Measurements from ENCODE around the gene ARPP19.
"Not testable (repeated sequence)": the region's sequence is repeated elsewhere in the genome, so short reads cannot be mapped to it uniquely, and the experiment has no call there.

ARPP19 gene

DNA sequence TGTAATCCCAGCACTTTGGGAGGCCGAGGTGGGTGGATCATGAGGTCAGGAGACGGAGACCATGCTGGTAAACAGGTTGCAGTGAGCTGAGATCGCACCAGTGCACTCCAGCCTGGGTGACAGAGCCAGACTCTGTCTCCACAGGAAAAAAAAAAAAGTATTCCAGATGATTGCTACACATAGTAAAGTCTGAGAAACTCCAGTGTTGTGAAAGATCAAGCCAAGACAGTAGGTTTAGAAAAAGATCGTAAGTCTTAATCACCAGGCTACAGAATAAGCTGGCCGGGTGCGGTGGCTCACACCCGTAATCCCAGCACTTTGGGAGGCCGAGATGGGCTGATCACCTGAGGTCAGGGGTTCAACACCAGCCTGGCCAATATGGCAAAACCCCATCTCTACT lies 56.0 kb downstream of the ARPP19 start:
- DNase-seq (ENCODE audit: low spot score): not testable (repeated sequence)

DNA sequence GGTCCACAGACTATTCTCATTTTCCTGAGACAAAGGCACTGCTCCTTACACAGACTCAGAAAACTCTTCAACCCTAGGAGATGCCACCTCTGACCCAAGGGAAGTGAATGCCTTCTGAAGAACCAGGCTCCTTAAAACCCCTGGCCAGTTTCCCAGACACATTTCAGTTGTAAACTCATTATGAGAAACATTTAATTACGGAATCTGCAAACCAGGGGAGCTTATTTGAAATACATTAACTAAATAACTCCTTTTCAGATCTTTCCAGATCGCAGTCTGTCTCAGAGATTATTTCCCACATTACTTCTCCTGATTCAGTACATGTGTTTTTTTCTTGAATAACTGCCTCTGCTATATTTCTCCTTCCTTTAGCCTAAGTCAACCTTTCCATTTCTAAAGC lies 57.7 kb downstream of the ARPP19 start:
- no peak for DNase-seq (ENCODE audit: low spot score)

DNA sequence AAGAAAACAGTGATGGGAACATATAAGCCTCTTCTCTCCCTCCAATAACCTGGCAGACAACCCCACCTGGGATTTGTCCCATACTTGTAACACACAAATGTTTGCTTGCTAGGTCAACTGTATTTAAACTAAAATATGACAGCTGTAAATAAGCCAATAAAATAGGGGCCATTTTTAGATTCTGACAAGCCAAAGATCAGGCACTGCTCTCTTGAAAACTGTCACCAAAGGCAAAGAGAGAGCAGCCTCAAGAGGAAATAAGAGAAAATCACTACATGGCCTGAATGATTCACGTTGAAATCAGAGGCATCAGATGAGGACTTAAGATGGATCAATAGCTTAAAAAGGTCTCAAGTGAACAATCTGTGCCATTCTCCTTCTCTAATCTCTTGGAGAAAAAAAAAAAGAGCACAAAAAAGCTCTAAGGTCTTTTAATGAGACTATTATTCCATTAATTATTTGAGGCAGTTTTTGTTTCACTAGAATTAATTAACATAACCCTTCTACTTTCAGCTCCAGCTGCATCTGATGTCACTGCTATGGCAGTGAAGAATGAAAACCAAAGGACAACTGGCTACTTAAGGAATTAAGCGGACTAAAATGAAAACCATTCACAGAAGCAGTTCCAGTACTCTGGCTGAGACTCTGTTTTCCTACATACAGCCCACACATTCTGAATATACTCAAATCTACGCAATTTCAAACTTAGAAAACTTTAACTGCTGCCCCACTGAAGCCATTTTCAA lies 59.2 kb downstream of the ARPP19 start:
- no peak for DNase-seq (ENCODE audit: low spot score)

GRCh38 chr15:52506549-52506948 lies 62.3 kb downstream of the ARPP19 start:
- DNase-seq (ENCODE audit: low spot score): no peak

DNA sequence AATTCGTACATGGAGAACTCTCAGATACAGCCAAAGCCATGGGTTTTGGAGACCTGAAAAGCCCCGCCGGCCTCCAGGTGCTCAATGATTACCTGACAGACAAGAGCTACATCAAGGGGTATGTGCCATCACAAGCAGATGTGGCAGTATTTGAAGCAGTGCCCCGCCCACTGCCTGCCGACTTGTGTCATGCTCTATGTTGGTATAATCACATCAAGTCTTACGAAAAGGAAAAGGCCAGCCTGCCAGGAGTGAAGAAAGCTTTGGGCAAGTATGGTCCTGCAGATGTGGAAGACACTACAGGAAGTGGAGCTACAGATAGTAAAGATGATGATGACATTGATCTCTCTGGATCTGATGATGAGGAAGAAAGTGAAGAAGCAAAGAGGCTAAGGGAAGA lies 63.7 kb downstream of the ARPP19 start:
- no peak for DNase-seq (ENCODE audit: low spot score)

DNA sequence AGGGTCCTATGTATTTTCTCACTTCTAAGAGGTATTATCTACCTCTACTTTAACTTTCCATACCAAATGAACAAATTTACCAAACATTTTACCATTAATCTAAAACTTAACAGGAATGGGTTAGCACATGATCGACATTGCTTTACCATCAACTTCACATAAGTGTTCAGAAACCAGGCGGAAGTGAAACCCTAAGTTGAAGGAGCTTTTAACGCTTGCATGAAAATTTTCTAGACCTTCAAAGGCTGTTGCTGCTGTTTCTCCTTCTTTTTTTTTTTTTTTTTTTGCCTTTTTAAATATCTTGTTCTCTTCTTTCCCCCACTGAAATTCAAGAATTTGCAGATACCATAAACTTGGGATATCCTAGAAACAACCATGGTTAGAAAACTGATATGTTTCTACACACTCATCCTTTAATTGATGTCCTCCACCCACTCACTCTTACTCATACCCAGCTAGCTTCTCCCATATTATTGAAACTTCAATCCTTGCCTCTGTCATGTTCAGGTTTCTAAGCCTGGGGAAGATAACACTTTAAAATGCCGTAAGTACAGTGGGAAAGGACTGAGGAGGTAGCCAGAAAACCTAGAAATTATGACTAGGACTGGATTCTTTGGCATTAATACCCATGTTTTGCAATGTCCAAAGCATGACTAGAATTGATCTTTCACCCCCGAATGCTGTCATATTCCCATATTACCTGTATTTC lies 64.9 kb downstream of the ARPP19 start:
- no peak for DNase-seq (ENCODE audit: low spot score)

GRCh38 chr15:52502608-52503007 lies 66.2 kb downstream of the ARPP19 start:
- DNase-seq (ENCODE audit: low spot score): no peak

DNA sequence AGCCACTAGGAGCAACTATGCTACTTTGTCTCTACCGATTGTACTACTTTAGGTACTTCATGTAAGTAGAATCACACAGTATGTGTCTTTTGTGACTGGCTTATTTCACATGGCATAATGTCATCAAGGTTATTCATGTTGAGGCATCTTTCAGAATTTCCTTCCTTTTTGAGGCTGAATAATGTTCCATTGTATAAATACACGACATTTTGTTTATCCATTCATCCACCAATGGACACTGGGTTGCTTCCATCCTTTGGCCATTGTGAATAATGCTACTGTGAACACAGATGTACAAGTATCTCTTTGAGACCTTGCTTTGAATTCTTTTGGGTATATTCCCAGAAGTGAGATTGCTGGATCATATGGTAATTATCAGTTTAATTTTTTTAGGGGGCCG lies 69.3 kb downstream of the ARPP19 start:
- DNase-seq (ENCODE audit: low spot score): no peak

DNA sequence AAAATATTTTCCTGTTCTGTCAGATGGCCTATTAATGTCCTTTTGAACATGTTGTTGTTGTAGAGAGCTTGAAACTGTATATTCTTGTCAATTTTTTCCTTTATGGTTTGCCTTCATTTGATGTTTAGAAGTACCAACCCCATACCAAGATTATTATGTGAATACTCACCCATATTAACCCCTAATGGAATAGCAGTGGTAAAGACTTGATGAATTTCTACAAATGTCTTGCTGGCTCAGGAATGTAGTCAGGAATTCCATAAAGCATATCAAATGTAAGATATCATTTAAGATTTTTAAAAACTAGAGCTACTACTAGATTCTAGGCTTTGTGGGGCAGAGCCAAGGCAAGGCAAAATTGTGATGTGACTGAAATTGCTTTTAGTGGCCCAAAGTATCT lies 70.1 kb downstream of the ARPP19 start:
- DNase-seq (ENCODE audit: low spot score): no peak
